HEK293 (cell line): ENCODE measurements around the gene CEP68.
A peak's percentile ranks its signal among the peaks of the same experiment; 100 is the strongest.

Experiments used
- CTCF ChIA-PET: fragments of 350-600 bp; formaldehyde crosslinking; extraction: SDS; loops from one replicate; lab custom pipeline; 2021; ENCODE audit warnings: antibody characterized with exemption; lab: Yijun Ruan, JAX
- POLR2A ChIA-PET: fragments of 300-600 bp; formaldehyde crosslinking; extraction: SDS; loops from one replicate; lab custom pipeline; 2020; ENCODE audit warnings: antibody characterized with exemption, inconsistent platforms; lab: Yijun Ruan, JAX
- H3K27ac ChIP-seq: fragments of 200-500 bp; sonication (Bioruptor generic); 2 replicates; pipeline ENCODE4 v1.5.1; 2014; ENCODE audit warnings: low read depth, low read length, control low read depth, inconsistent platforms; ENCODE audit errors: extremely low read depth
- H3K36me3 ChIP-seq, 2 experiments: fragments of 200-500 bp in 1 of 2; sonication (Bioruptor generic) in 1 of 2; 1 replicate in 1 of 2; 2 replicates in 1 of 2; pipeline ENCODE4 v1.5.1; 2014 to 2017; ENCODE audit warnings: inconsistent platforms in 2 of 2, low read length in 2 of 2; ENCODE audit not compliant: control insufficient read depth in 2 of 2, insufficient read depth in 1 of 2
- H3K4me1 ChIP-seq: fragments of 200-500 bp; sonication (Bioruptor generic); 2 replicates; pipeline ENCODE4 v1.5.1; 2014; ENCODE audit warnings: mild to moderate bottlenecking, low read length, inconsistent platforms; ENCODE audit not compliant: control insufficient read depth, insufficient read depth
- H3K4me3 ChIP-seq: 2 replicates; pipeline ENCODE4 v1.5.1; 2011; ENCODE audit warnings: low read depth, mild to moderate bottlenecking, control low read depth, low read length, moderate library complexity
- H3K9me3 ChIP-seq: fragments of 200-500 bp; sonication (Bioruptor generic); 2 replicates; pipeline ENCODE4 v1.5.1; 2014; ENCODE audit warnings: low read depth, low read length, inconsistent platforms; ENCODE audit not compliant: control insufficient read depth, insufficient read depth
- GLIS1 ChIP-seq: fragments of 450-650 bp; formaldehyde crosslinking; IDR thresholded peaks from 2 replicates; pipeline ENCODE4 v1.5.1; 2016; ENCODE audit warnings: missing biosample characterization, missing genetic modification characterization
- PRDM1 ChIP-seq: fragments of 450-650 bp; formaldehyde crosslinking; IDR thresholded peaks from 2 replicates; pipeline ENCODE4; 2016; ENCODE audit warnings: missing biosample characterization, missing genetic modification characterization
- REPIN1 ChIP-seq: fragments of 450-650 bp; formaldehyde crosslinking; IDR thresholded peaks from 2 replicates; pipeline ENCODE4 v1.5.1; 2017; ENCODE audit warnings: missing biosample characterization, missing genetic modification characterization, low read depth
- REST ChIP-seq: fragments of 450-650 bp; formaldehyde crosslinking; IDR thresholded peaks from 2 replicates; pipeline ENCODE4 v1.5.1; 2016; ENCODE audit warnings: missing biosample characterization, missing genetic modification characterization
- SP3 ChIP-seq: fragments of 450-650 bp; formaldehyde crosslinking; IDR thresholded peaks from 2 replicates; pipeline ENCODE4 v1.5.1; 2016; ENCODE audit warnings: missing biosample characterization, missing genetic modification characterization
- ZBTB49 ChIP-seq: fragments of 450-650 bp; formaldehyde crosslinking; IDR thresholded peaks from 2 replicates; pipeline ENCODE4 v1.5.1; 2016; ENCODE audit warnings: missing biosample characterization, missing genetic modification characterization, low read depth
- ZFP41 ChIP-seq: fragments of 450-650 bp; formaldehyde crosslinking; IDR thresholded peaks from 2 replicates; pipeline ENCODE4 v1.5.1; 2016; ENCODE audit warnings: missing biosample characterization, missing genetic modification characterization, borderline replicate concordance
- ZNF335 ChIP-seq: fragments of 450-650 bp; formaldehyde crosslinking; conservative IDR thresholded peaks from 2 replicates; pipeline ENCODE4 v1.5.1; 2016; ENCODE audit warnings: missing biosample characterization, missing genetic modification characterization
- ZNF366 ChIP-seq: fragments of 450-650 bp; formaldehyde crosslinking; conservative IDR thresholded peaks from 2 replicates; pipeline ENCODE4 v1.5.1; 2016; ENCODE audit warnings: missing biosample characterization, missing genetic modification characterization
- ZNF37A ChIP-seq: fragments of 450-650 bp; IDR thresholded peaks from 2 replicates; pipeline ENCODE4 v1.5.1; 2018; ENCODE audit warnings: missing biosample characterization, missing genetic modification characterization
- ZNF394 ChIP-seq: fragments of 450-650 bp; formaldehyde crosslinking; IDR thresholded peaks from 2 replicates; pipeline ENCODE4 v1.5.1; 2016; ENCODE audit warnings: missing biosample characterization, missing genetic modification characterization, mild to moderate bottlenecking, moderate library complexity, borderline replicate concordance
- ZNF449 ChIP-seq: fragments of 450-650 bp; formaldehyde crosslinking; IDR thresholded peaks from 2 replicates; pipeline ENCODE4 v1.5.1; 2017; ENCODE audit warnings: missing biosample characterization, mild to moderate bottlenecking, missing genetic modification characterization, moderate library complexity
- ZNF558 ChIP-seq: fragments of 450-650 bp; formaldehyde crosslinking; IDR thresholded peaks from 2 replicates; pipeline ENCODE4 v1.5.1; 2016; ENCODE audit warnings: missing biosample characterization, missing genetic modification characterization
- ZNF626 ChIP-seq: fragments of 450-650 bp; sonication (Bioruptor Pico); formaldehyde crosslinking; IDR thresholded peaks from 2 replicates; pipeline ENCODE4 v1.5.1; 2018; ENCODE audit warnings: missing biosample characterization, missing genetic modification characterization, inconsistent platforms
- ZNF658 ChIP-seq: fragments of 450-650 bp; formaldehyde crosslinking; IDR thresholded peaks from 2 replicates; pipeline ENCODE4; 2016; ENCODE audit warnings: missing biosample characterization, missing genetic modification characterization
- ZNF707 ChIP-seq: fragments of 450-650 bp; formaldehyde crosslinking; IDR thresholded peaks from 2 replicates; pipeline ENCODE4 v1.5.1; 2016; ENCODE audit warnings: missing biosample characterization, missing genetic modification characterization
- ZNF747 ChIP-seq: fragments of 450-650 bp; formaldehyde crosslinking; IDR thresholded peaks from 2 replicates; pipeline ENCODE4 v1.5.1; 2016; ENCODE audit warnings: missing biosample characterization, missing genetic modification characterization
- ZNF837 ChIP-seq: fragments of 450-650 bp; formaldehyde crosslinking; IDR thresholded peaks from 2 replicates; pipeline ENCODE4 v1.5.1; 2016; ENCODE audit warnings: missing biosample characterization, missing genetic modification characterization

Gene CEP68

GRCh38 chr2:65103013-65103715 is 46.9 kb downstream of the CEP68 start:
- ChIA-PET POLR2A (interaction anchor here (0.7 kb wide), 1 partner anchor 1314 kb away, joined by 4 read pairs; no protein-coding TSS in a partner anchor), CTCF (interaction anchor here (0.6 kb wide), 2 partner anchors 15 to 277 kb away, joined by 3 read pairs; no protein-coding TSS in a partner anchor)
- no peaks in the 10 kb centered on the region for H3K4me1 ChIP-seq
- peaks cover 28 to 46% of the 10 kb centered on the region in 2 experiments; a peak in 2 of 3 replicates for H3K36me3 ChIP-seq
- no peak overlapping the region for H3K4me3 ChIP-seq
- H3K9me3 ChIP-seq, result no peaks in the 10 kb centered on the region
- TF ChIP-seq SP3 (tag by site-specific recombination) (no peak), ZNF837 (tag by site-specific recombination) (no peak), ZBTB49 (tag by site-specific recombination) (no peak), GLIS1 (tag by site-specific recombination) (peak; percentile 74), ZNF558 (no peak)
- H3K27ac ChIP-seq, result no peak overlapping the region

GRCh38 chr2:65107530-65107929 is 51.3 kb downstream of the CEP68 start:
- no peaks in the 10 kb centered on the region for H3K9me3 ChIP-seq
- CTCF ChIA-PET, result interaction anchor here (1.2 kb wide), 1 partner anchor 22 kb away, joined by 3 read pairs; the partner anchor contains the start of gene RAB1A
- no peak for TF ChIP-seq ZNF747 (tag by site-specific recombination)
- TF ChIP-seq ZNF449 (tag by site-specific recombination), result no peak
- TF ChIP-seq ZNF37A (tag by site-specific recombination), result no peak
- no peak for TF ChIP-seq ZNF658 (tag by site-specific recombination)
- no peak for TF ChIP-seq ZNF394 (tag by site-specific recombination)
- no peak for TF ChIP-seq PRDM1
- no peak for TF ChIP-seq ZNF335
- no peak for TF ChIP-seq ZNF366 (tag by site-specific recombination)
- no peak for TF ChIP-seq REPIN1
- TF ChIP-seq ZFP41 (tag by site-specific recombination), result no peak
- no peak for TF ChIP-seq ZNF626 (tag by site-specific recombination)
- TF ChIP-seq ZNF707, result no peak
- no peak for TF ChIP-seq REST (tag by site-specific recombination)
- no peaks in the 10 kb centered on the region for H3K4me1 ChIP-seq
- H3K27ac ChIP-seq, result no peak overlapping the region
- peaks cover 10 to 18% of the 10 kb centered on the region in 2 experiments for H3K36me3 ChIP-seq
- POLR2A ChIA-PET, result no interaction called here
- no peak overlapping the region for H3K4me3 ChIP-seq
